Measurements from ENCODE around the gene UBA3.

The UBA3 gene

GRCh38 chr3:69011096-69011730 is 69.0 kb downstream of the UBA3 start:
- peak; percentile 48 for DNase-seq

GRCh38 chr3:69009559-69010410 is 70.4 kb downstream of the UBA3 start:
- peak; percentile 91 for DNase-seq

- DNase-seq: peak; percentile 27
Observed at GRCh38 chr3:69008980-69009379, 71.2 kb downstream of the UBA3 start.

GRCh38 chr3:69005791-69006482 is 74.2 kb downstream of the UBA3 start:
- no peak for DNase-seq

GRCh38 chr3:69005071-69005790 is 74.9 kb downstream of the UBA3 start:
- DNase-seq: no peak
